HG03521 (cell line): ENCODE results near the gene TRAPPC10.

Experiments
- ATAC-seq: cut with Tn5 transposase; IDR thresholded peaks from one replicate; pipeline ENCODE4 v1.9.1; 2021; ENCODE audit warnings: mild to moderate bottlenecking, moderate library complexity; ENCODE audit not compliant: unreplicated experiment

Gene TRAPPC10

GRCh38 chr21:43997766-43998742 lies 14.1 kb upstream of the TRAPPC10 start:
- ATAC-seq = no peak

- ATAC-seq = no peak
Observed at GRCh38 chr21:44000360-44000759, 11.7 kb upstream of the TRAPPC10 start.

- ATAC-seq = no peak
Observed at GRCh38 chr21:44002511-44002910, 9.6 kb upstream of the TRAPPC10 start.

GRCh38 chr21:44003307-44003966 lies 8.7 kb upstream of the TRAPPC10 start:
- no peak for ATAC-seq

- no peak for ATAC-seq
Observed at GRCh38 chr21:44005071-44005470, 7.0 kb upstream of the TRAPPC10 start.

- no peak for ATAC-seq
Observed at GRCh38 chr21:44005593-44005992, 6.5 kb upstream of the TRAPPC10 start.

GRCh38 chr21:44006017-44006619 lies 6.0 kb upstream of the TRAPPC10 start:
- no peak for ATAC-seq

- ATAC-seq = no peak
Observed at GRCh38 chr21:44006656-44007055, 5.5 kb upstream of the TRAPPC10 start.

- ATAC-seq = no peak
Observed at GRCh38 chr21:44010429-44010828, 1.7 kb upstream of the TRAPPC10 start.

- ATAC-seq = no peak
Observed at GRCh38 chr21:44011123-44011522, 986 bp upstream of the TRAPPC10 start.

GRCh38 chr21:44012474-44013379 lies 618 bp downstream of the TRAPPC10 start:
- ATAC-seq = peak; percentile 65

GRCh38 chr21:44013380-44014088 lies 1.4 kb downstream of the TRAPPC10 start:
- ATAC-seq = no peak

GRCh38 chr21:44017601-44018000 lies 5.5 kb downstream of the TRAPPC10 start:
- no peak for ATAC-seq

- ATAC-seq = no peak
Observed at GRCh38 chr21:44018127-44018526, 6.0 kb downstream of the TRAPPC10 start.

GRCh38 chr21:44018813-44019567 lies 6.9 kb downstream of the TRAPPC10 start:
- no peak for ATAC-seq

- ATAC-seq = no peak
Observed at GRCh38 chr21:44019568-44019958, 7.5 kb downstream of the TRAPPC10 start.

- no peak for ATAC-seq
Observed at GRCh38 chr21:44020551-44020950, 8.4 kb downstream of the TRAPPC10 start.

GRCh38 chr21:44021064-44021463 lies 9.0 kb downstream of the TRAPPC10 start:
- no peak for ATAC-seq

GRCh38 chr21:44024257-44024656 lies 12.1 kb downstream of the TRAPPC10 start:
- ATAC-seq = no peak
